Ishikawa (cell line): ENCODE results near the gene RNF213.

ENCODE experiments used
- EGR1 ChIP-seq: IDR thresholded peaks from 2 replicates; pipeline ENCODE4 v1.6.1; 2012
- NFIC ChIP-seq: IDR thresholded peaks from 2 replicates; pipeline ENCODE4 v1.6.1; 2012
- TF ChIP-seq, protein P1 (sequence below): IDR thresholded peaks from 2 replicates; pipeline ENCODE4 v1.6.1; 2012; ENCODE audit warnings: low read depth, mild to moderate bottlenecking

GRCh38 chr17:80348551-80349150 is 88.0 kb downstream of the RNF213 start:
- TF ChIP-seq EGR1: no peak
- TF ChIP-seq, protein P1, sequence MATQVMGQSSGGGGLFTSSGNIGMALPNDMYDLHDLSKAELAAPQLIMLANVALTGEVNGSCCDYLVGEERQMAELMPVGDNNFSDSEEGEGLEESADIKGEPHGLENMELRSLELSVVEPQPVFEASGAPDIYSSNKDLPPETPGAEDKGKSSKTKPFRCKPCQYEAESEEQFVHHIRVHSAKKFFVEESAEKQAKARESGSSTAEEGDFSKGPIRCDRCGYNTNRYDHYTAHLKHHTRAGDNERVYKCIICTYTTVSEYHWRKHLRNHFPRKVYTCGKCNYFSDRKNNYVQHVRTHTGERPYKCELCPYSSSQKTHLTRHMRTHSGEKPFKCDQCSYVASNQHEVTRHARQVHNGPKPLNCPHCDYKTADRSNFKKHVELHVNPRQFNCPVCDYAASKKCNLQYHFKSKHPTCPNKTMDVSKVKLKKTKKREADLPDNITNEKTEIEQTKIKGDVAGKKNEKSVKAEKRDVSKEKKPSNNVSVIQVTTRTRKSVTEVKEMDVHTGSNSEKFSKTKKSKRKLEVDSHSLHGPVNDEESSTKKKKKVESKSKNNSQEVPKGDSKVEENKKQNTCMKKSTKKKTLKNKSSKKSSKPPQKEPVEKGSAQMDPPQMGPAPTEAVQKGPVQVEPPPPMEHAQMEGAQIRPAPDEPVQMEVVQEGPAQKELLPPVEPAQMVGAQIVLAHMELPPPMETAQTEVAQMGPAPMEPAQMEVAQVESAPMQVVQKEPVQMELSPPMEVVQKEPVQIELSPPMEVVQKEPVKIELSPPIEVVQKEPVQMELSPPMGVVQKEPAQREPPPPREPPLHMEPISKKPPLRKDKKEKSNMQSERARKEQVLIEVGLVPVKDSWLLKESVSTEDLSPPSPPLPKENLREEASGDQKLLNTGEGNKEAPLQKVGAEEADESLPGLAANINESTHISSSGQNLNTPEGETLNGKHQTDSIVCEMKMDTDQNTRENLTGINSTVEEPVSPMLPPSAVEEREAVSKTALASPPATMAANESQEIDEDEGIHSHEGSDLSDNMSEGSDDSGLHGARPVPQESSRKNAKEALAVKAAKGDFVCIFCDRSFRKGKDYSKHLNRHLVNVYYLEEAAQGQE: no peak
- no peak for TF ChIP-seq NFIC
